ENCODE results near the gene SSBP3.

Gene SSBP3

DNA sequence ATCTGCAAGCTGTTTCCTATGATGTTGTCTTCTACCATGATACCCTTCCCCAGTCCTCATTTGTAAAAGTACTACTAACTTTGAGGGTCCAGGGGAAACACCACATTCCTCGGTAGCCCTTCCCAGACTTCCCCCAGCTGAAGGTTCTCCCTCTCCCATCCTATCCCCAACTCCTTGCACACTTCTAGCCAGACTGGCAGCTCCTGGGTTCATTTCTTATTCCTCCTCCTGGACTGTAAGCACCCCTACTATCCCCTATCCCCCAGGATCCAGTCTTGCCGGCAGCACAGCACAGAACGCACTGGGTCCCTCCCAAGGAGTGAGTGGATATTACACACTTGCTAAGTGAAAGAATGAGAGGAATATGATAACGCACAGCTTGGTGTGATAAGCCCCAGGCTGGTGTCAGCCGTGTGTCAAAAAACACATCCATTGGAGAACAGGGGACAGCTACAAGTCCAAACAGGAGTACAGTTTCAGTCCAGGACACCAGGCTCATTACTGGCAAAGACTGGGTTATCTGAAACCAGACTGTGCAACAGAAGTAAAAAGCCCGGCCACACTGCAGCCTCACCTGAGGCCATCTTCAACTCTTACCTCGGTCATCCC is 100.2 kb downstream of the SSBP3 start:
- no peak for DNase-seq (ENCODE audit: low read depth)

- no peak for DNase-seq (ENCODE audit: low read depth)
These were observed 101.7 kb downstream of the SSBP3 start for GRCh38 chr1:54304518-54304917.

DNA sequence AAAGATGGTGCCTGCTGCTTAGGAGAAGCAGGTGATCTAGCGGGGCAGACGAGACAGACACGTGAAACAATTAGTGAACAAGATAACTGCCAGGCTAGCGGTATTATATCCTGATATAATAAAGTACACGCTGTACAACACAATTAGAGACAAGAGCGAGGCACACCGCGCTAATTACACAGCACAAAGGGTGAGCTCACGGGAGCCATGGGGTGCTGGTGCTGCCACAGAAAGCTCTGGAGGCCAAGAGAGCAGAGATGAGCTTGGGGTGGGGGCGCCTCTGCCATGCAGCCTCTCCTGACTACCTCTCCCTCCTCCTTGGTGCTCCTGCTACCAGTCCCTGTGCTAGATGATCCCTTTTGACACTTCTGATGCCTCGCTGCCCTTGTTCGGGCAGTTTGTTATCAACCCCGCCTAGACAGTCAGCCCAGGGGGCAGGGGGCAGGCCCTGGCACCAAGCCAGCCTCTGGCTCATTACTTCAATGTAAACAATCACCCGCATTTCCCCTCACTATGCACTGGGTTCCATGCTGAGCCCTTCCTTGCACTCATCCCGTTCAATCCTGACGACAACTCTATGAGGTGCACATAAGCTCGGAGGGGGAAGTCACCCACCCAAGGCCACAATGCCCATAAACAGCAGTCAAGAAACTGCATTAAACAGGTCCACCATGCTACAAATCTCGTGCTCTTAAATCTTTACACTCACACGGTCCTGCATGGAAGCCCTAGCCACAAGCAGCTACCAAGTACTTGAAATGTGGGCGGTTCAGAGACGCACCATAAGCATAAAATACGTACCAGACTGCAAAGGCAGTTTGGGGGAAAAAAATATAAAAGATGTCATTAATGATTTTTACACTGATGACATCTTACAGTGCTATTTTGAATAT is 103.0 kb downstream of the SSBP3 start:
- DNase-seq (ENCODE audit: low read depth), result no peak

GRCh38 chr1:54302549-54302948 is 103.6 kb downstream of the SSBP3 start:
- DNase-seq (ENCODE audit: low read depth), result no peak

- DNase-seq (ENCODE audit: low read depth), result no peak
These were observed 104.7 kb downstream of the SSBP3 start for GRCh38 chr1:54301497-54301896.

DNA sequence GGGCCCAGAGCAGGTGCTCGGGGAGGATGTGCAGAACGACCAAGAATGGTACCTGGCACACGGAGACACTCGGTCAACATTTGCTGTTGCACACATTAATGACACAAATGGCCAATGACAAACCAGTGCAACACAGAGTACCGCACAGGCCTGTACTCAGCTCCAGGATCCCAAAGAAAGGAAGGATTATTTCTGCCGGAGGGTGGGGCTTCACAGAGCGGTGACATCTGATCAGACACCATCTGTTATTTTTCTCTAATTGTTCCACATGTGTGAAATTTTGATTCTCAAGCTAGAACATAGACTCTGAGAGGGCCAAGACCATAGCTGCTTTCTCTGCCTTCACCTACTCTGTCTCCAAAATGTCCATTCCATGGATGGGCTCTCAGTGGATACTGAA is 105.8 kb downstream of the SSBP3 start:
- DNase-seq (ENCODE audit: low read depth), result no peak

- DNase-seq (ENCODE audit: low read depth), result no peak
These were observed 107.2 kb downstream of the SSBP3 start for GRCh38 chr1:54299037-54299436.

DNA sequence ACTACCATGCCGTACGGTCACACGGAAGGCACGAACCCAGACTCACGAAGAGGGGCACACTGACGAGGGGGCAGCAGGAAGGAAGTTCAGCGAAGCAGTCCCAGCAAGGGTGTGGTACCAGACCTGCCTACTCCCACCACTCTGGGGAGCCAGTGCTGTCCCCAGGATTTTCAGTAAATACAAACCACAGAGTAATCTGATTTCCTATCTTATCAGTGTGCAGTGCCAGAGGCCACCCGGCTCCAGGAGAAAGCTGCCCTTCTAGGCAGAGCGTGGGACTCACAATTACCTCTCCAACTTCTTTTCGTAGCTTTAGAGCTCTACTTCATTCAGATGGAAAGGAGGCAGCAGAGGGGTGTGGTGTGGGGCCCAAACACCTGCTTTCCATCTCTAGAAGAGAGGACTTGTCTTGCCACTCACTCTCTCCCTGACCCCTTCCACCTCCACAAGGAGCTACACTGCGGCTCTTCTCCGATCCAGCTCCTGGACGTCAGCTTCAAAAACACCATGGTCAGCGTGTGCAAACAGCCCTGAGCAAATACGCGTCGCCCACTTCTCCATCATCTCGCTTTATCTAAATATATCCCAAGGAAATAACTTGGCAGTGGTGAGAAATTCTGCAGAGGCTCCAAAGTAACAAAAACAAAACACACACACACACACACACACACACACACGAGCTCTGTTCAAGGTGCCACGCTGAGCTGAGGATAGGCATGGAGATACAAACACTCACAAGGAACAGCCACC is 107.7 kb downstream of the SSBP3 start:
- no peak for DNase-seq (ENCODE audit: low read depth)

- DNase-seq (ENCODE audit: low read depth), result no peak
These were observed 108.5 kb downstream of the SSBP3 start for GRCh38 chr1:54297596-54298283.

DNA sequence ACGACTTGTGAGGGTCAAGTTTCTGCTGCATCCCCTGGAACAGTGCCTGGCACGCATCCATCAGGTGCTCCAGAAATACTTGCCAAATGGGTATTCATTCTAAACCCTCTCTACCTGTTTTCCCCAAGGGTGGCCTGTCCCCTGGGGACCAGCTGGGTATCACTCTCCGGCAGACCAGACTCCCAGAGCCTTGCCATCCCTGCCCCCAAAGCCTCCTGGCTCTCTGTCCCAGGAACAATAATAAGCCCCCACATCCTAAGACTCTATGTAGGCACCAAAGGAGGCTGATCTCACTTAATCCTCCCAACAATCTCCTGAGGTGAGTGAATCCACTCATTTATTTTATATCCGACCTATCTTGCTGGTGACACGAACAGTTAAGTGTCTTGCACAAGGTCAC is 109.5 kb downstream of the SSBP3 start:
- no peak for DNase-seq (ENCODE audit: low read depth)

DNA sequence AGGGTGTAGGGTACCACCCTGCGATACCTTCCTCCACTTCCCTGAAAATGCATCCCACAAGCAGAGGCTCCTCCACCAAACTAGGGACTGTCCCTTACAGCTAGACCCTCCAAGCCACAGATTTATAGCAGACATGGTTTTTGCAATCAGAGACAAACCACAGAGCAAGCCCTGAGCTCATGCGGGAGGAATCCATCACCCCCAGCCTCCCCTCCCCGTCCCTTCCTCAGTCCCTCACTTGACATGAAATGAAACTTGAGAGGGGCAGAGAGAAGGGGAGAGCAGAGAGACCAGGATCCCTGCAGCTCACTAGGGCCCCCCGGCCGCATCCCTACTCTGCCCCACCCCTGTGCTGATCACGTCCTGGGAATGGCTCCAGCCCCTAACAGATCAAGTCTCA is 111.3 kb downstream of the SSBP3 start:
- DNase-seq (ENCODE audit: low read depth), result no peak

DNA sequence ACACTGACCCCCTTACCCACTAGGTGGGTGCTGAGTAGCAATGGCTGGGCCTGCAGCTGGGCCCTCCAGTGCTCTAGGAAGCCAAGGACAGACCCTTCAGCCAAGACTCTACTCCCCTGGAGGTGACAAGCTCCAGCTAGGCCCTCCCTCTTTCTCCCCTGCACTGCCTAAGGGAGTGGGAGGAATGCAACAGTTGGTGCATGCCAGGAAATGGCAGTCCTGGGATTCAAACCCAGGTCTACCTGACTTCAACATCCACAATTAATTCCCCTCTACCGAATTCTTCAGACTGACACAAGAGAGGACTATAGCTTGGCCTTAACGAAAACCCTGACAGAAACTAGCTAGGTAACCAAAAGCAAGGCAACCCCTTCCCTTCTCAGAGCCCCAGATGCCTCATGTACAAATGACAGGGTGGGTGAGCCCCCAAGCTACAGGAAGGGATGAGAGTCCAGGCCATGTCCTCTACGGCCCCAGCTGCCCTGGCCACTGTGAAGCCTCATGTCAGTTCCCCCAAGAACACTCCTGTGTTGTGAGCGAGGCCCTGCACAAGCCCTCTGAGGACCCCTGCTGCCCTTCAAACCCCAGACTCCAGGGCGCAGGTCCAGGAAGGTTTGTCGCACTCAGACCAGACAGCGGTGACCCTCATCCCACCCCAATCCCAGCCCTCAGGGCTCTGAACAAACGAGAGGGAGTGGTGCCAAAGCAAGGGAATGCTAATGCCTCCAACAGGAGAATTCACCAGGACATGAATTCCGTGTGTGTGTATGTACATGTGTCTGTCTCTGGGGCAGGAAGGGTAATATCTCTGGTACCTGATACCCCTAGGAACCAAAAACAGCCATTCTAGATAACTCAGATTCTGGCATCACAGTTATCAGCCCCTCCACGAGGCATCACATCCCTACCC is 113.9 kb downstream of the SSBP3 start:
- DNase-seq (ENCODE audit: low read depth), result no peak

- no peak for DNase-seq (ENCODE audit: low read depth)
These were observed 114.8 kb downstream of the SSBP3 start for GRCh38 chr1:54291276-54292001.

GRCh38 chr1:54290506-54291184 is 115.5 kb downstream of the SSBP3 start:
- DNase-seq (ENCODE audit: low read depth), result no peak

GRCh38 chr1:54289712-54290233 is 116.4 kb downstream of the SSBP3 start:
- DNase-seq (ENCODE audit: low read depth), result no peak

DNA sequence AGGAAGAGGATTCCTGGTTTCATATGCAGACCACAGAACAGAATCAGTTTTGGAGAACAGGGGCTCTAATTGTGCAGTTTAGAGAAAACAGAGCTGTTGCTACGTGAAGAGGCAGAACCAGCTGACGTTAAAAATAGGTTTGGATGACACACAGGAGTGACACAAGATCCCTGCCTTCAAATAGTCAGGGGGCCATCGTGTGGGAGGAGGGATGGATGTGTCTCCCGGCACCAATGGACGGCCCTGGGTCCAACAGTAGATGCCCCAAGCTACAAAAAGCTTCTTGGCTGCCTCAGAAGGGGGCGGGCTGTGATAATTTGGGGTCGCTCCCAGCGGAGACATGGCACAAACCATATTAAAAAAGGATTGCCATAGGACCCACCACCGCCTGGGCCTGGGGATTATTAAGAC is 118.4 kb downstream of the SSBP3 start:
- peak; percentile 46 for DNase-seq (ENCODE audit: low read depth)

GRCh38 chr1:54287176-54287650 is 119.0 kb downstream of the SSBP3 start:
- DNase-seq (ENCODE audit: low read depth), result peak; percentile 47

DNA sequence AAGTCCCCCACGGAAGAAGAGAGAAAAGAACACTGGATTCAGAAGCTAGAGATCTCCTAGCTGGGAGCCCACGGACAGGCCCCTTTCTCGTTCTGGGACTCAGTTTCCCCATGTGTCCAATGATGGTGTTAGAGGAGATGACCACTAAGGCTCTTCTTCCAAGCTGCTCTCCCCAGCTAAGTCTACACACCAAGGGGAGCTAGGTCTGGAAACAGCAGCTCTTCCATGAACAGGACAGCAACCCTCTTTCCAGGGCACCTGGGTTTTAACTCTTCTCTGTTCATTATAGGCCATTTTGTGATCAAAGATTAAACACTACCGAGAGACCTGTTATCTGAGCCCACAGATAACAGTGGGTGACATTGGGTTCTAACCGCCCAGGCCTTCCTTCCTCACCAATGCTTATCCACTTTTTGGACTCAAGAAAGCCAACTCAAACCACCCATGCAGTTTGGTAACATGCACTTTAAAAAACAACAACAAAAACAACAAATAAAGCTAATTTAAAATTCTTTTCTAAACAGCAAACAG is 120.3 kb downstream of the SSBP3 start:
- DNase-seq (ENCODE audit: low read depth), result no peak
